HG02642 (cell line): Measurements from ENCODE around the gene UBA3.

Experiments
- ATAC-seq: cut with Tn5 transposase; IDR thresholded peaks from one replicate; pipeline ENCODE4 v1.9.1; 2021; ENCODE audit warnings: mild to moderate bottlenecking; ENCODE audit not compliant: unreplicated experiment, poor library complexity

The UBA3 gene

GRCh38 chr3:69102384-69102783 lies 22.2 kb upstream of the UBA3 start:
- no peak for ATAC-seq

GRCh38 chr3:69099576-69099975 lies 19.4 kb upstream of the UBA3 start:
- ATAC-seq, result no peak

- ATAC-seq, result no peak
Measured at GRCh38 chr3:69097407-69098086, 17.4 kb upstream of the UBA3 start.

- no peak for ATAC-seq
Measured at GRCh38 chr3:69096299-69096698, 16.1 kb upstream of the UBA3 start.

- ATAC-seq, result peak; percentile 25
Measured at GRCh38 chr3:69095636-69096035, 15.5 kb upstream of the UBA3 start.

GRCh38 chr3:69094467-69095205 lies 14.5 kb upstream of the UBA3 start:
- ATAC-seq, result no peak

- peak; percentile 70 for ATAC-seq
Measured at GRCh38 chr3:69092030-69092516, 11.9 kb upstream of the UBA3 start.

- ATAC-seq, result no peak
Measured at GRCh38 chr3:69091389-69092029, 11.3 kb upstream of the UBA3 start.

GRCh38 chr3:69090021-69090420 lies 9.9 kb upstream of the UBA3 start:
- ATAC-seq, result no peak

- ATAC-seq, result peak; percentile 22
Measured at GRCh38 chr3:69088063-69088462, 7.9 kb upstream of the UBA3 start.

- no peak for ATAC-seq
Measured at GRCh38 chr3:69087030-69087791, 7.0 kb upstream of the UBA3 start.

- no peak for ATAC-seq
Measured at GRCh38 chr3:69085833-69086722, 5.9 kb upstream of the UBA3 start.

- peak; percentile 2 for ATAC-seq
Measured at GRCh38 chr3:69085168-69085832, 5.1 kb upstream of the UBA3 start.

GRCh38 chr3:69084326-69085167 lies 4.4 kb upstream of the UBA3 start, which contains the start of gene ARL6IP5:
Gene ARL6IP5, plus strand, starts transcription at chr3:69084937. Its CDS starts 111 bp downstream, at chr3:69085048.
- ATAC-seq, result peak; percentile 60

GRCh38 chr3:69082805-69083204 lies 2.6 kb upstream of the UBA3 start:
- ATAC-seq, result peak; percentile 64

GRCh38 chr3:69082361-69082760 lies 2.2 kb upstream of the UBA3 start:
- ATAC-seq, result no peak

- ATAC-seq, result no peak
Measured at GRCh38 chr3:69081583-69082262, 1.6 kb upstream of the UBA3 start.
